GM23338 (cell line): Measurements from ENCODE around the gene SFT2D3.

Source experiments
- CREB1 ChIP-seq: fragments of 250-450 bp; sonication (Bioruptor Pico); IDR thresholded peaks from 2 replicates; pipeline ENCODE4 v1.5.0; 2020; ENCODE audit warnings: low read depth, mild to moderate bottlenecking, moderate library complexity
- EZH2 ChIP-seq: fragments of 200-600 bp; sonication (generic); IDR thresholded peaks from one replicate; pipeline ENCODE4 v1.8.0; 2017; ENCODE audit warnings: antibody characterized with exemption, mild to moderate bottlenecking, low read depth; ENCODE audit not compliant: unreplicated experiment
- EZH2phosphoT487 ChIP-seq: fragments of 200-600 bp; sonication (generic); IDR thresholded peaks from one replicate; pipeline ENCODE4 v1.8.1; 2018; ENCODE audit warnings: antibody characterized with exemption; ENCODE audit not compliant: unreplicated experiment
- JUNB ChIP-seq: IDR thresholded peaks from one replicate; pipeline ENCODE4 v1.6.1; 2016; ENCODE audit warnings: antibody characterized with exemption; ENCODE audit not compliant: unreplicated experiment
- NANOG ChIP-seq: IDR thresholded peaks from 2 replicates; pipeline ENCODE4 v1.6.1; 2016; ENCODE audit warnings: antibody characterized with exemption, borderline replicate concordance
- POLR2AphosphoS5 ChIP-seq: IDR thresholded peaks from 2 replicates; pipeline ENCODE4 v1.6.1; 2016; ENCODE audit warnings: antibody characterized with exemption, low read depth
- TF ChIP-seq, protein P1 (sequence below), 2 experiments: fragments of 200-600 bp in 1 of 2; sonication (generic) in 1 of 2; conservative IDR thresholded peaks; 2 replicates each; pipeline versions ENCODE4 v1.5.1 to v1.6.1; 2016 to 2017; ENCODE audit warnings: antibody characterized with exemption in 2 of 2, low read depth in 2 of 2, mild to moderate bottlenecking in 2 of 2, moderate library complexity in 1 of 2
- TF ChIP-seq, protein P2 (sequence below): IDR thresholded peaks from 2 replicates; pipeline ENCODE4 v1.6.1; 2016; ENCODE audit warnings: antibody characterized with exemption
- TF ChIP-seq, protein P3 (sequence below): IDR thresholded peaks from one replicate; pipeline ENCODE4 v1.6.1; 2018; ENCODE audit warnings: antibody characterized with exemption; ENCODE audit not compliant: unreplicated experiment

DNA sequence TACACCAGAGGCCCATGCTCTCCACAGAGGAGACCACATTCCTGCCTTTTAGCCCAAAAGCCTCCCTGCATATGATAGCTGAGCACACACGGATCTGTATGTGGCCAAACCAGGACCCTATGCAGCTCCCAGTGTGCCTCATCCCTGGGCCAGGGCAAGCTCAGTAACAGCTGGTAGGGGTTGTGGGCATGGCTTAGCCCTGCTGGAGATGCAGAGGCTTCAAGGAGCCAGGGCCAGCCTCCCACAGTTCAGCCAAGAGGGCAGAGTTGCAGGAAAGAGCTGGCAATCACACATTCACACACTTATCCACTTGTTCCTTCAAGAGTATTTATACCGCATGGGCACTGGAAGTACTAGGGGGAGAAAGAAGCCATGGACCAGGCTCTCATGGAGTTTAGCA, 24.4 kb upstream of the SFT2D3 start:
- TF ChIP-seq, protein P1, sequence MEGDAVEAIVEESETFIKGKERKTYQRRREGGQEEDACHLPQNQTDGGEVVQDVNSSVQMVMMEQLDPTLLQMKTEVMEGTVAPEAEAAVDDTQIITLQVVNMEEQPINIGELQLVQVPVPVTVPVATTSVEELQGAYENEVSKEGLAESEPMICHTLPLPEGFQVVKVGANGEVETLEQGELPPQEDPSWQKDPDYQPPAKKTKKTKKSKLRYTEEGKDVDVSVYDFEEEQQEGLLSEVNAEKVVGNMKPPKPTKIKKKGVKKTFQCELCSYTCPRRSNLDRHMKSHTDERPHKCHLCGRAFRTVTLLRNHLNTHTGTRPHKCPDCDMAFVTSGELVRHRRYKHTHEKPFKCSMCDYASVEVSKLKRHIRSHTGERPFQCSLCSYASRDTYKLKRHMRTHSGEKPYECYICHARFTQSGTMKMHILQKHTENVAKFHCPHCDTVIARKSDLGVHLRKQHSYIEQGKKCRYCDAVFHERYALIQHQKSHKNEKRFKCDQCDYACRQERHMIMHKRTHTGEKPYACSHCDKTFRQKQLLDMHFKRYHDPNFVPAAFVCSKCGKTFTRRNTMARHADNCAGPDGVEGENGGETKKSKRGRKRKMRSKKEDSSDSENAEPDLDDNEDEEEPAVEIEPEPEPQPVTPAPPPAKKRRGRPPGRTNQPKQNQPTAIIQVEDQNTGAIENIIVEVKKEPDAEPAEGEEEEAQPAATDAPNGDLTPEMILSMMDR (conservative IDR thresholded peaks at IDR 0.05; ENCODE audit: low read depth in 2 of 2) = no peak
- TF ChIP-seq CREB1 (CRISPR knock-in tag) (no peak), POLR2AphosphoS5 (no peak), JUNB (no peak), EZH2 (no peak), NANOG (no peak), EZH2phosphoT487 (no peak)
- TF ChIP-seq, protein P2, sequence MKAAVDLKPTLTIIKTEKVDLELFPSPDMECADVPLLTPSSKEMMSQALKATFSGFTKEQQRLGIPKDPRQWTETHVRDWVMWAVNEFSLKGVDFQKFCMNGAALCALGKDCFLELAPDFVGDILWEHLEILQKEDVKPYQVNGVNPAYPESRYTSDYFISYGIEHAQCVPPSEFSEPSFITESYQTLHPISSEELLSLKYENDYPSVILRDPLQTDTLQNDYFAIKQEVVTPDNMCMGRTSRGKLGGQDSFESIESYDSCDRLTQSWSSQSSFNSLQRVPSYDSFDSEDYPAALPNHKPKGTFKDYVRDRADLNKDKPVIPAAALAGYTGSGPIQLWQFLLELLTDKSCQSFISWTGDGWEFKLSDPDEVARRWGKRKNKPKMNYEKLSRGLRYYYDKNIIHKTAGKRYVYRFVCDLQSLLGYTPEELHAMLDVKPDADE = no peak
- TF ChIP-seq, protein P3, sequence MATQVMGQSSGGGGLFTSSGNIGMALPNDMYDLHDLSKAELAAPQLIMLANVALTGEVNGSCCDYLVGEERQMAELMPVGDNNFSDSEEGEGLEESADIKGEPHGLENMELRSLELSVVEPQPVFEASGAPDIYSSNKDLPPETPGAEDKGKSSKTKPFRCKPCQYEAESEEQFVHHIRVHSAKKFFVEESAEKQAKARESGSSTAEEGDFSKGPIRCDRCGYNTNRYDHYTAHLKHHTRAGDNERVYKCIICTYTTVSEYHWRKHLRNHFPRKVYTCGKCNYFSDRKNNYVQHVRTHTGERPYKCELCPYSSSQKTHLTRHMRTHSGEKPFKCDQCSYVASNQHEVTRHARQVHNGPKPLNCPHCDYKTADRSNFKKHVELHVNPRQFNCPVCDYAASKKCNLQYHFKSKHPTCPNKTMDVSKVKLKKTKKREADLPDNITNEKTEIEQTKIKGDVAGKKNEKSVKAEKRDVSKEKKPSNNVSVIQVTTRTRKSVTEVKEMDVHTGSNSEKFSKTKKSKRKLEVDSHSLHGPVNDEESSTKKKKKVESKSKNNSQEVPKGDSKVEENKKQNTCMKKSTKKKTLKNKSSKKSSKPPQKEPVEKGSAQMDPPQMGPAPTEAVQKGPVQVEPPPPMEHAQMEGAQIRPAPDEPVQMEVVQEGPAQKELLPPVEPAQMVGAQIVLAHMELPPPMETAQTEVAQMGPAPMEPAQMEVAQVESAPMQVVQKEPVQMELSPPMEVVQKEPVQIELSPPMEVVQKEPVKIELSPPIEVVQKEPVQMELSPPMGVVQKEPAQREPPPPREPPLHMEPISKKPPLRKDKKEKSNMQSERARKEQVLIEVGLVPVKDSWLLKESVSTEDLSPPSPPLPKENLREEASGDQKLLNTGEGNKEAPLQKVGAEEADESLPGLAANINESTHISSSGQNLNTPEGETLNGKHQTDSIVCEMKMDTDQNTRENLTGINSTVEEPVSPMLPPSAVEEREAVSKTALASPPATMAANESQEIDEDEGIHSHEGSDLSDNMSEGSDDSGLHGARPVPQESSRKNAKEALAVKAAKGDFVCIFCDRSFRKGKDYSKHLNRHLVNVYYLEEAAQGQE = no peak
